ENCODE results near the gene ZFYVE28.

The ZFYVE28 gene

GRCh38 chr4:2359591-2360395 lies 58.7 kb downstream of the ZFYVE28 start:
- DNase-seq (ENCODE audit: extremely low spot score, insufficient read length, low read depth) = no peak
- FAIRE-seq = no peak

GRCh38 chr4:2357821-2358745 lies 60.4 kb downstream of the ZFYVE28 start:
- DNase-seq (ENCODE audit: extremely low spot score, insufficient read length, low read depth) = no peak
- FAIRE-seq = no peak

DNA sequence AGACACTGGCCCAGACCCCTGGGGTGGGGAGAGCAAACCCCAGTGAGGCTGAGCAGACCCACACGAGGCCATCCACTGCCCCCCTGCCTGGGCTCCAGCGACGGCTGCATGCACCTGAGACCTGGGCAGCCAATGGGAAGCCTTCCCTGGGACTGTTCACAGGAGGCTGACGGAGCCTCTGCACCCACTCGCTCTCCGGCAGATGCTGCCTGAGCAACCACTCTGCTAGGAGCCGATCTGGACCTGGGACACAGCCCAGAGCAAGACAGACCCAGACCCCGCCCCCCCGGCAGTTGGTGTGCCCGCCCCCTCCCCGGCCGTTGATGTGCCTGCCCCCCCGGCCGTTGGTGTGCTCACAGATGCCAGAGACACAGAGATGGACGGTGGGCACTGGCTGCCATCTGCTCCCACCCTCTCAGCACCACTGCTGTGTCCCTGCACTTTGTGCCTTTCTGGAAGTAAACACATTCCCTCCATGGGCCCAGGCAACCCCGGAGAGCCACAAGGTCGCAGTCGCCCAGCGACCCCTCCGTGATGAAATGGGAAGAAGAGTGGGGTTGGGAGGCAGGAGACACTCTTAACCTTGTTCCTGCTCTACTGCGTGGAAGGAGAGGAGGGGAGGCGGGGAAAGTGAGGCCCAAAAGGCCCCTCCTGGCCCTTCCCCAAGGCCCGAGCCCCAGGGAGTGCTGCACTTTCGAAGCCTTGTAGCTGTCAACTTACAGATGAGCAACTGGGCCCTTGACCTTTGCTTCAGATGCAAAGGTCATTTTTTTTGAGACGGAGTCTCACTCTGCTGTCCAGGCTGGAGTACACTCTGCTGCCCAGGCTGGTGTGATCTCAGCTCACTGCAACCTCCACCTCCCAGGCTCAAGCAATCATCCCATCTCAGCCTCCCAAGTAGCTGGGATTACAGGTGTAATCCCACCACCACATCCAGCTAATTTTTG lies 62.0 kb downstream of the ZFYVE28 start:
- no peak for DNase-seq (ENCODE audit: extremely low spot score, insufficient read length, low read depth)

GRCh38 chr4:2354760-2355159 lies 63.7 kb downstream of the ZFYVE28 start:
- FAIRE-seq (no peak), DNase-seq (ENCODE audit: extremely low spot score, insufficient read length, low read depth) (no peak)

More for the DNA sequence above, 62.0 kb downstream of the ZFYVE28 start:
- no peak for FAIRE-seq

DNA sequence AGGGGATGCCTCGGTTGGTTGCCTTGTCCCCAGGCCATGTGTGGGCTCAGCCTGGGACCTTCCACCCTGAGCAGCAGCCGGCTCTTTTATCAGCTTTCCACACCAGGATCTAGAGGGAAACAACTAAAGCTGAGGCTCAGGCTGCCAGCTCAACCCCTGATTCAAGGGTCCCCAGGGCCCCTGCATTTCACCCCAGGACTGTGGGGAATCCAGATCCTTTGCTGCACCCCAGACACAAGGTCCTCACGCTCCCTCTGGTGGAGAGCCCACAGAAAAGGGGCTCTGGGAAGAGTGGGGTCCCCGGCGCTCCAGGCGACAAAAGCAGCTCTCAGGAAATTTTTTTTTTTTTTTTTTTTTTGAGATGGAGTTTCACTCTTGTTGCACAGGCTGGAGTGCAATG lies 64.3 kb downstream of the ZFYVE28 start:
- no peak for FAIRE-seq

GRCh38 chr4:2353222-2354107 lies 65.0 kb downstream of the ZFYVE28 start:
- DNase-seq (ENCODE audit: extremely low spot score, insufficient read length, low read depth) (no peak), FAIRE-seq (no peak)

More for the DNA sequence above, 64.3 kb downstream of the ZFYVE28 start:
- no peak for DNase-seq (ENCODE audit: extremely low spot score, insufficient read length, low read depth)

DNA sequence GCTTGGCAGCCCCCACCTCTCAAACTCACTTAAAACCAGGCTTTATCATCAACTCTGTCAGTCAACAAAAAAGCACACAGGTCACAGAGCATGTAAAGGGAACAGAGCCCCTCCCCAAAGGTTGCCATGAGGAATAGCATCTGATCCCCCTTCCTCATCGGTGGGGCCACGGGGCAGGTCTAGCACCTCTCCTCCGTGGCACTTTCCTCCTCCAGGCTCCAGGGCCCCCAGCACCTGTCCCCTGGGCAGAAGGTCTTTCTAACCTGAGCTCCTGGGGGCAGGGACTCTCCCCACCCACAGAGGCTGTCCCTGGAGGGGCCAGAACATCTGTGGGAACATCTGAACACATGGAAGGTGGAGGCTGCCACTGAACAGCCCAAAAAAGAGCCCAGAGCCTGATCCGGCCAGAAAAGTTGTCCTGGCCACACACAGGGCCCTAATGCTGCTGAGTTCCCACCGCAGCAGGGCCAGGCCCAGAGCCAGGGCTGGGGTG lies 65.7 kb downstream of the ZFYVE28 start:
- no peak for FAIRE-seq
- DNase-seq (ENCODE audit: extremely low spot score, insufficient read length, low read depth) = no peak

GRCh38 chr4:2352171-2352570 lies 66.3 kb downstream of the ZFYVE28 start:
- DNase-seq (ENCODE audit: extremely low spot score, insufficient read length, low read depth) (no peak), FAIRE-seq (no peak)

DNA sequence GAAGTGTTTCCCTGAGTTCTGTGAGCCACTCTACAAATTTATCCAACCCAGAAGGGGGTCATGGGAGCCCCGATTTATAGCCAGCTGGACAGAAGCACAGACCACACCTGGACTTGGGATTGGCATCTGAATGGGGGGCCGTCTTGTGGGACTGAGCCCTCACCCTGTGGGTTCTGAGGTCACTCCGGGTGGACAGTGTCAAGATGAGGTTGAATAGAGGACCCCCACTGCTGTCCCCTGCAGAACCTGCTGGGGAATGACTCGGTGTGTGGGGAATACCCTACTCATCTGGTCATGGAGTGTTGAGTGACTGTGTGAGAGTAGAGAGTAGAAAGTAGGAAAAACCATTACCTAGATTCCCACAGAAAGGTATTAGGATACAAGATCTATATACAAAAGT lies 67.5 kb downstream of the ZFYVE28 start:
- FAIRE-seq = no peak

DNA sequence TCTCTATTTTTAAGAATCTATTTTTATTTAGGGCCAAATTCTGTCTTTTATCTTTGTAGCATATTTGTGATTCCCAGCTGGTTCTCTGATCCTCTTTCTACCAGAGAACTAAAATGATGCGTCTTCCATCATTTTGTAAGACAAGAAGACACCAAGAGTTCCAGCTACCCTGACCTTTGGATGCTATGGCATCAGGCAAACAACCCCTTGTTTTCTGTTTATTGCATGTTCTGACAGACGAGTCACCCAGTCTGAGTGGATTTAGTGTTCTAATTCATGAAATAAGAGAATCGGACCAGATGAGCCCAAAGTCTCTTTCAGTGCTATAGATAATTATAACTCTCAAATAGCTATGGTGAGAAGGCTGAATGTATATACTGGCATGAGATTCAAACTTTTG lies 69.7 kb downstream of the ZFYVE28 start:
- no peak for DNase-seq (ENCODE audit: extremely low spot score, insufficient read length, low read depth)
- FAIRE-seq = no peak

More for the DNA sequence above, 67.5 kb downstream of the ZFYVE28 start:
- no peak for DNase-seq (ENCODE audit: extremely low spot score, insufficient read length, low read depth)

DNA sequence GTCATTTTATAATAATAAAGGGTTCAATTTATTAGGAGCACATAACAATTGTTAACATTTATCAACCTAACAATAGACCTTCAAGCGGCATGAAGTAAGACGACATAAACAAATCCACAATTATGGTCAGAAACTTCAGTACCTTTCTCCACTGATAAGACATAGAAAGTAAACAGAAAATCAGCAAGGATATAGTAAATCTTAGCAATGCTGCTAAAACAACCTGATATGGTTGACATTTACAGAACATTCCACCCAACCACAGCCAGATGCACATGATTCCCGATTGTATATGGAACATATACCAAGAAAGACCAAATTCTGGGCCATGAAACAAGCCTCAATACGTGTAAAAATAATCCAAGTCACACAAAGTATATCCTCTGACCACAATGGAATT lies 71.3 kb downstream of the ZFYVE28 start:
- FAIRE-seq = no peak
- DNase-seq (ENCODE audit: extremely low spot score, insufficient read length, low read depth) = no peak

DNA sequence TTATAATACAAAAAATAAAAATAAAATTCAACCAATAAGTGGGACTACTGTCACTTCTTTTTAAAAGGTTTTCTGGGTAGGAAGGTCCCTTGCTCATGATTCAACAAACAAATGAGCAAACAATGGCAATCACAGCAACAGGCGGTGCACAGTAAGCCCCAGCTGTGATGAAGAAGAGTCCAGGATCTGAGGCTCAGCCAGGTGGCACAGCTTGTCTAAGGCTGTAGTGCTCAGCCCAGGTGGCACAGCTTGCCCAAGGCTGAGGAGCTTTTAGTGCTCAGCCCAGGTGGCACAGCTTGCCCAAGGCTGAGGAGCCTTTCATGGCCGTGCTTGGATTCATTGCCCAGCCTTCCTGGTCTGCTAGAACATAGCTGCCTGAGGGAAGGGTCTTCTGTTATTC lies 75.0 kb downstream of the ZFYVE28 start:
- FAIRE-seq (no peak), DNase-seq (ENCODE audit: extremely low spot score, insufficient read length, low read depth) (no peak)

DNA sequence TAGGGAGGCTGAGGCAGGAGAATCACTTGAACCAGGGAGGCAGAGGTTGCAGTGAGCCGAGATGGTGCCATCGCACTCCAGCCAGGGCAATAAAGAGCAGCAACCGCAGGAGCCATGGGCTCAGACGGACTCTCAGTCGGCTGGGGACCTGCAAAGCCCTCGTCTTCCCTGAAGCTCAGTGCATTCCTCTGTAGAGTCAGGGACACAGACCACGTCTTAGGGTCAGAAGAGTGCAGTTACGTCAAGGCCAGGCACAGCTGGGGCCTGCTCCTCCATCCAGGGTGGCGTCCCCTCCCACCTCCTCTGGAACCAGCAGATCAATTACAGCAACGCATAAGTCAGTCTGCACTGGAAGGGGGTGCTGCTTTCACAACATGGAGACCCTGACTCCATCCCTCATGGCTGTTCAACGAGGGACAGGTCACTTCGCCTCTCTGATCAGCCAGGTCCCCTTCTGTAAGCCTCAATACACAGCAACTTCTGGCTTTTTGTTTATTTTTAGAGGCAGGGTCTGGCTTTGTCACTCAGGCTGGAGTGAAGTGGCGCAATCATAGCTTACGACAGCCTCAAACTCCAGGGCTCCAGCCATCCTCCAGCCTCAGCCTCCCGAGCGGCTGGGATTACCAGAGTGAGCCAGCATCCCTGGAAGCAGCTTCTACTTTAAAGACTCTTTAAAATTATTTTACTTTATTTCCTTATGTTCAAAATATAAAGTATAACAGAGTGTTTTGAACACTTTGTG lies 76.4 kb downstream of the ZFYVE28 start:
- no peak for FAIRE-seq

DNA sequence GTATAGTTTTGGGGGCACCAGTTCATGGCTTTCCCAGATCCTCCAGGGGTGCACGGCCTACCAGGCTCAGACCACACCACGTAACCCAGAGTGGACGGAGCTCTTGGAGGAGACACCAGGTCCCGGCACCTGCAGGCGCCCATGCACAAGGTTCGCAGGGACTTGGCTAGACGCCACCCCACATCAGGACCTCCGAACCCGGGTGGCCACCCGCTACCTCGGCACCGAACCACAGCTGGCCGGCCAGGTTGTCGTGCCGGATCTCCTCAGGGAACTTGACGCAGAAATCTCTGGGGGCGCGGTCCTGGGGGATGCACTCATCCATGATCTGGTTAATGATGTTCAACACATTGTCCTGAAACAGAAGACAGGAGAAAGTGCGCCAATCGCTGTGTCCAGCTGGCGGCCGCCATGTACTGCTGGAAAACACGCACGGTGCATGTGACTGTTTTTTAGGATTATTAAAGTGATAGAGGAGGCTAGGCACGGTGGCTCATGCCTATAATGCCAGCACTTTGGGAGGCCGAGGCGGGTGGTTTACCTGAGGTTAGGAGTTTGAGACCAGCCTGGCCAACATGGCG lies 77.1 kb downstream of the ZFYVE28 start:
- DNase-seq (ENCODE audit: extremely low spot score, insufficient read length, low read depth) (no peak), FAIRE-seq (no peak)

More for the DNA sequence above, 76.4 kb downstream of the ZFYVE28 start:
- no peak for DNase-seq (ENCODE audit: extremely low spot score, insufficient read length, low read depth)

DNA sequence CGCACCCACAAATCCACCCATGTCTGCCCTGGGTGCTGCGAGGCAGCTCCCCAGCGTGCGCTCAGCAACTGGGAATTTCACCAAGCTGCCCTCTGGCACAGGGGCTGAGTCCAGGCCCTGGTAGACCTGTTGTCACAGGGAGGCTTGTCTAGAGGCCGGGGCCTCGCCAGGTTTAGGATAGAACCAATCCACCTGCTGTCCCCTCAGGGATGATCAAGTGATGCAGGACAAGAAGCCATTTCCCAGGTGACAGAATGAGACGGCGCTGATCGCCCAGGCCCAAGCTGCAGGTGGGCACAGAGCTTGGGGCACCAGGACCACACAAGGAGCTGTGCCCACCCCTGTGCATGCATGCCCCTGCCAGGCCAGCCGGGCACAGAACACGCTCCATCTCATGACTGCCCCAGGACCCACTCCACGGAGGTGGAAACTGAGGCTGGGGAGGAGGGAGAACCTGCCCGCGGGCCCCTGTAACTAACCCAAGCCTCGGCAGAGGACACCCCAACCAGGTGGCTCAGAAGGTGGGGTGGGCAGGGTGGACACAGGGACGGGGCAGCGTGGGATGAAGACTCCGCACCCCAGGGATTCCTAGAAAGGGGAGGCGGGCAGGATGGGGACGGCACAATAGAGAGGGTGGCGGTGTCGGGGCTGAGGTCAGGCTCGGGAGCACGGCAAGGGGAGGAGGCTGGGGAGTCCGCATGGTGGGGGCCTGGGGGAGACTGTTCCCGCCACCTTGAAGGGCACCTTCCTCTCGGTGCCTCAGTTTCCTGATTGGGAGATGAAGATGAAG lies 78.0 kb downstream of the ZFYVE28 start:
- FAIRE-seq = no peak
- DNase-seq (ENCODE audit: extremely low spot score, insufficient read length, low read depth) = no peak

DNA sequence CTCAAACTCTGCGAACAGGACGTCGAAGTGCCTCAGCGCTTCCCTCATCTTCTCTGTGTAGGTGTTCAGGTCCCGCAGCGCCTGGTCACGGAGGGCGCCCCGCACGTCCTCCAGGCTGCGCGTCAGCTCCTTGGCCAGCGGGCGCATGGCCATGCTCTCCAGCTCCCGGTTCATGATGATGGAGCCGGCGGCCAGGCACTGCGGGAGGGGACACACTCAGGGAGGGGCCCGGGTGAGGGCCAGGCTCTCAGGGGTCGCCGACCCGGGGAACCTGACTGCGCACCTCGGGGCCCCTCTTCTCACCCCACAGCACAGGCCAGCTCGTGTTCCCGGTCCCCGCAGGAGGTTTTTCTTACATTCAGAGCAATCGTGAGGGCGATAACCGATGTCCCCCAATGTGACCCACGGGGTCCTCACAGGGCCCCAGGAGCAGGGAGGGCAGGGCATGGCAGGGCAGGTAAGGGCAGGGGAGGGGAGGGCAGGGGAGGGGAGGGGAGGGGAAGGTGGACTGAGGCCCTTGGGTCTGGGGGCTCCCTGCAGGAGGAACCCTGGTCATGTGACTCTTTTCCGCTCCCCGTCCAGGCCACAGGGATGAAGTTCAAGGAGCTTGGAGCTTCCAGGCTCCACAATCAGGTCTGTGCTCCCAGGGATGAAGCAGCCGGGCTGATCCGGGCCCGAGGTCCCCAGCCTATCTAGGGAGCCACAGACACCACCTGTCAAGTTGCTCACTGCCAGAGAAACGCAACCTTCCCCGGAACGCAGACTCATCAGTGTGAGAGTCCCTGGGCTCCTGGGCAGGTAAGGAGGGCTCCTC lies 78.8 kb downstream of the ZFYVE28 start:
- DNase-seq (ENCODE audit: extremely low spot score, insufficient read length, low read depth) = no peak
- no peak for FAIRE-seq
